SH-SY5Y (cell line): ENCODE data around the gene ARHGAP4.

Experiments
- GATA2 ChIP-seq: IDR thresholded peaks from 2 replicates; pipeline ENCODE4 v1.6.1; 2011; ENCODE audit warnings: mild to moderate bottlenecking, low read depth, low read length
- GATA3 ChIP-seq: IDR thresholded peaks from 2 replicates; pipeline ENCODE4 v1.6.1; 2011; ENCODE audit warnings: low read depth, mild to moderate bottlenecking, low read length, moderate library complexity

DNA sequence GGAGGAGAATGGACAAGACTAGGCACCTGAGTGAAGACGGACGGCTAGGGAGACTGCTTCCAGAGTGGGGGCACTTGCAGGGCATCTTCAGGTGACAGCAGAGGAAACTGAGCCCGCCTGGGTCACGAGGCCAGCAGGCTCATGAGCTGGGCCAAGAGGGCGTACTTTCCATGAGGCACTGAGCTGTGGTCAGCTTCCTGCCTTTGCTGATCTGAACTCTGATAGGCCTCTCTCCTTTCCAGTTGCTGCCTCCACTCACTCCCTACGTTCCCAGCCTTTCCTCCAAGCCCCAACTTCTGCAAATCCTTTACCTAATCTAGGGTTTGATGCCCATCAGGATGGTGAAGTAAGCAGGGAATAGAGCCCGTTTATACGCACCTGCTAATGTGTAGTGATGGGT is 38.7 kb downstream of the ARHGAP4 start:
- TF ChIP-seq GATA2 = no peak; the same call in 1 of the 2 replicates
- no peak for TF ChIP-seq GATA3
